Measurements from ENCODE around the gene CDC42BPA. TPM values are rescaled to one million over a fixed set of nuclear protein-coding genes. Genes with fewer than 3 reads are reported as not detected.
"Not testable (repeated sequence)": the region's sequence is repeated elsewhere in the genome, so short reads cannot be mapped to it uniquely, and the experiment has no call there.

CDC42BPA gene
- total and polyA plus RNA-seq, 2 donors from 2014 or later = 11.2 to 60.7 TPM

DNA sequence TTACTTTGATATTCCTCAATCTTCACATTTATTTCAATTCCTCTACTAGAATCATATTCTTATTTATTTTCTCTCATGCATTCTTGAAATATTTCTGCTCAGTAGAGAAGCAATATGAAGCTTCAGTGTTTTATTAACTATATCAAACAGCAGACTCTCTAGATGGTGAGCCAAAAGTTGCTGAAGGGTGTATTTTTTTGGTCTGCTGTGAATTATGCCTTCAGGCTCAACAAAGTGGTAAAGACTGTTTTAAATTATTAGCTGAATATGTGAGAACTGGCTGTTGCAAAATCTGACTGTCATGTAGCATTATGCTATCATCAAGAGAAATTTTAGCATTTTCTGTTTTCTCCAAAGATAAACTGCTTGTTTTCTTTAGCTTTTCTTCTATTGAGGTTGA lies 24.9 kb upstream of the CDC42BPA start:
- no peak for FAIRE-seq
- H3K9me3 ChIP-seq (ENCODE audit: control insufficient read depth in 2 of 3, insufficient read depth in 1 of 3, low read length in 3 of 3) = no peaks in the 10 kb centered on the region
- DNase-seq = no peak
- no peaks in the 10 kb centered on the region for H3K27me3 ChIP-seq (ENCODE audit: control insufficient read depth, insufficient read depth, low read length)
- H3K36me3 ChIP-seq (ENCODE audit: control insufficient read depth in 2 of 3, insufficient read depth in 3 of 3, low read length in 3 of 3) = no peaks in the 10 kb centered on the region
- H3K4me3 ChIP-seq (ENCODE audit: low read length in 3 of 3) = no peak overlapping the region
- no peak overlapping the region for H3K9ac ChIP-seq (ENCODE audit: low read length in 3 of 3)
- intact Hi-C loops (cut with DNase I) = no loop called here
- TF ChIP-seq, protein P1, sequence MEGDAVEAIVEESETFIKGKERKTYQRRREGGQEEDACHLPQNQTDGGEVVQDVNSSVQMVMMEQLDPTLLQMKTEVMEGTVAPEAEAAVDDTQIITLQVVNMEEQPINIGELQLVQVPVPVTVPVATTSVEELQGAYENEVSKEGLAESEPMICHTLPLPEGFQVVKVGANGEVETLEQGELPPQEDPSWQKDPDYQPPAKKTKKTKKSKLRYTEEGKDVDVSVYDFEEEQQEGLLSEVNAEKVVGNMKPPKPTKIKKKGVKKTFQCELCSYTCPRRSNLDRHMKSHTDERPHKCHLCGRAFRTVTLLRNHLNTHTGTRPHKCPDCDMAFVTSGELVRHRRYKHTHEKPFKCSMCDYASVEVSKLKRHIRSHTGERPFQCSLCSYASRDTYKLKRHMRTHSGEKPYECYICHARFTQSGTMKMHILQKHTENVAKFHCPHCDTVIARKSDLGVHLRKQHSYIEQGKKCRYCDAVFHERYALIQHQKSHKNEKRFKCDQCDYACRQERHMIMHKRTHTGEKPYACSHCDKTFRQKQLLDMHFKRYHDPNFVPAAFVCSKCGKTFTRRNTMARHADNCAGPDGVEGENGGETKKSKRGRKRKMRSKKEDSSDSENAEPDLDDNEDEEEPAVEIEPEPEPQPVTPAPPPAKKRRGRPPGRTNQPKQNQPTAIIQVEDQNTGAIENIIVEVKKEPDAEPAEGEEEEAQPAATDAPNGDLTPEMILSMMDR (IDR thresholded peaks at IDR 0.05; ENCODE audit: borderline replicate concordance, extremely low read depth, insufficient read depth) = no peak
- no peaks in the 10 kb centered on the region for H3K4me1 ChIP-seq (ENCODE audit: control insufficient read depth in 2 of 3, insufficient read depth in 2 of 3, low read depth in 1 of 3, low read length in 3 of 3)
- H3K27ac ChIP-seq (ENCODE audit: low read depth in 2 of 2, low read length in 2 of 2) = no peak overlapping the region

DNA sequence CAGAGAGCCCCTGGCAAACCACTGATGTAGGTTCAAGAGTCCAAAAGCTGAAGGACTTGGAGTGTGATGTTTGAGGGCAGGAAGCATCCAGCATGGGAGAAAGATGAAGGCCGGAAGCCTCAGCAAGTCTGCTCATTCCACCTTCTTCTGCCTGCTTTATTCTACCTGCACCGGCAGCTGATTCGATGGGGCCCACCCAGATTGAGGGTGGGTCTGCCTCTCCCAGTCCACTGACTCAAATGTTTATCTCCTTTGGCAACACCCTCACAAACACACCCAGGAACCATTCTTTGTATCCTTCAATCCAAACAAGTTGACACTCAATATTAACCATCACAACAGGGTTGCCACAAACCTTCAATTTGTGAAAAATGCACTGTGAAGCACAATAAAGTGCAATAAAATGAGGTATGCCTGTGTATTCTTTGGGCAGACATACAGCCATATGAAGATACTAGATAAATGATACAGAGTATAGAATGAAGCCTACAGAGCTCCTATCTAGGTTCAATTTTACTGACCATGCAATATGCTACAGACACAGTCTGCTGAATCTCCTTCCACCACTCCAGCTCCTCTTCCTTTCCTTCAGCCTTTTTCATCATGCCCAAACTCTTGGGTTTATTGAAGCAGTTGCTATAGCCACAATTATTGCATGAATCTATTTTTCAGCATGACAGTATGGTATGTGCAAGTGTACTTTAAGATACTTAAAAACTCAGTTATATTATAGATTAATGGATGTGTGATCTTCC lies 24.0 kb upstream of the CDC42BPA start:
- no peak for FAIRE-seq
- no peak overlapping the region for H3K9ac ChIP-seq (ENCODE audit: low read length in 3 of 3)
- H3K27ac ChIP-seq (ENCODE audit: low read depth in 2 of 2, low read length in 2 of 2) = no peak overlapping the region
- no peaks in the 10 kb centered on the region for H3K9me3 ChIP-seq (ENCODE audit: control insufficient read depth in 2 of 3, insufficient read depth in 1 of 3, low read length in 3 of 3)
- no peak for DNase-seq
- H3K4me1 ChIP-seq (ENCODE audit: control insufficient read depth in 2 of 3, insufficient read depth in 2 of 3, low read depth in 1 of 3, low read length in 3 of 3) = no peaks in the 10 kb centered on the region
- no peak overlapping the region for H3K4me3 ChIP-seq (ENCODE audit: low read length in 3 of 3)
- TF ChIP-seq, protein P1 (IDR thresholded peaks at IDR 0.05; ENCODE audit: borderline replicate concordance, extremely low read depth, insufficient read depth) = no peak
- no peaks in the 10 kb centered on the region for H3K27me3 ChIP-seq (ENCODE audit: control insufficient read depth, insufficient read depth, low read length)
- no peaks in the 10 kb centered on the region for H3K36me3 ChIP-seq (ENCODE audit: control insufficient read depth in 2 of 3, insufficient read depth in 3 of 3, low read length in 3 of 3)
- intact Hi-C loops (cut with DNase I) = no loop called here

DNA sequence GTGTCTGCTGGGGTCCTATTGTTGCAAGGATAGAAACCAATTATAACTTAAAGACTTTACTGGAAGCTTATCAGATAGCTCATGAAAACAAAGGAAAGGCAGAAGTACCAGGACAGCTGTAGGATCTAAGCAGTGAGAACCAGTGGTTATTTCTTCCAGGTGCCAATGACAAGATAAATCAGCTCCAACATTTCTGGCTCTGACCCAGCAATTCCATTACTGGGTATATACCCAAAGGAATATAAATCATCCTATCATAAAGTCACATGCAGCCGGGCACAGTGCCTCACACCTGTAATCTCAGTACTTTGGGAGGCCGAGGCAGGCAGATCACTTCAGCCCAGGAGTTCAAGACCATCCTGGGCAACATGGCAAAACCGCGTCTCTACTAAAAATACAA lies 17.8 kb upstream of the CDC42BPA start:
- H3K27ac ChIP-seq (ENCODE audit: low read depth in 2 of 2, low read length in 2 of 2); H3K9ac ChIP-seq (ENCODE audit: low read length in 3 of 3); H3K27me3 ChIP-seq (ENCODE audit: control insufficient read depth, insufficient read depth, low read length); DNase-seq; intact Hi-C loops (cut with DNase I); H3K4me3 ChIP-seq (ENCODE audit: low read length in 3 of 3); FAIRE-seq; H3K9me3 ChIP-seq (ENCODE audit: control insufficient read depth in 2 of 3, insufficient read depth in 1 of 3, low read length in 3 of 3); H3K4me1 ChIP-seq (ENCODE audit: control insufficient read depth in 2 of 3, insufficient read depth in 2 of 3, low read depth in 1 of 3, low read length in 3 of 3); H3K36me3 ChIP-seq (ENCODE audit: control insufficient read depth in 2 of 3, insufficient read depth in 3 of 3, low read length in 3 of 3): not testable (repeated sequence)

DNA sequence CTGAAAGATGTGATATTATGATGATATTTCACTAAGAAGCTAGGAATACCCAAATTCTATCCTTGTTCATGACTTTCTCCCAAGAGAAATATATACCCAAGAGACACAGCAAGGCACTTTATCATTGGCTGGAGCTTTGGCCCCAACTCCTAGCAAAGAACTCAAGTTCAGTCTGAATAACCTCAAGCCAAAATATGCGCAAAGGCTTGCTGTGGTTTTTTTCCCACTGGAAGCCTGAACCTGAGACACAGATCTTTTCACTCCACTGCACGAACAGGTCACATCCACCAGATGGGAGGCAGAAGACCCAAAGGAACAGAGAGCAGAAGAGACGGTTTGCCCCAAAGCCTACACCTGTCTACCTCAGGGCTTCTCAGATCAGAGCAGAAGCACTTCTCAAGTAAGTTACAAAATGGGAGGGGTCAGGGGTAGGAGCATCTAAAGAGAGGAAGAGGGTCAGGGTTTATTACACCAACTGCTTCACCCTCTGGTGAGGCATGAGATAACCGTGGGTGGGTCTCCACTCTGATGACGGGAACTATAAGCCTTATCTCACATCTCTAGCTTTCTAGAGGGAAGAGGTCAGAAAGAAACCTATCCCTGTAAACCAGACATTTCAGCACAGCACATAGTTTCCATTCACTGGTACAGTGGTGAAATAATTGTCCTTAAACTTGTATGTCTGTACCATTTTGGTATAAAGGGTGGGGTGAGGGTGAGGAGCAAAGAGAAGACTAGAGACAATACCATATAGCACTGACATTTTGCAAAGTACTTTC lies 17.1 kb upstream of the CDC42BPA start:
- Histone ChIP-seq H3K9me3 (ENCODE audit: control insufficient read depth in 2 of 3, insufficient read depth in 1 of 3, low read length in 3 of 3) (peaks cover 0 to 6% (median 0%) of the 10 kb centered on the region in 3 donors), H3K9ac (ENCODE audit: low read length in 3 of 3) (no peak overlapping the region), H3K27ac (ENCODE audit: low read depth in 2 of 2, low read length in 2 of 2) (no peak overlapping the region), H3K36me3 (ENCODE audit: control insufficient read depth in 2 of 3, insufficient read depth in 3 of 3, low read length in 3 of 3) (no peaks in the 10 kb centered on the region), H3K4me3 (ENCODE audit: low read length in 3 of 3) (no peak overlapping the region), H3K27me3 (ENCODE audit: control insufficient read depth, insufficient read depth, low read length) (no peaks in the 10 kb centered on the region), H3K4me1 (ENCODE audit: control insufficient read depth in 2 of 3, insufficient read depth in 2 of 3, low read depth in 1 of 3, low read length in 3 of 3) (no peaks in the 10 kb centered on the region)
- TF ChIP-seq, protein P1 (IDR thresholded peaks at IDR 0.05; ENCODE audit: borderline replicate concordance, extremely low read depth, insufficient read depth) = no peak
- DNase-seq = no peak
- no peak for FAIRE-seq
- intact Hi-C loops (cut with DNase I) = no loop called here
